ENCODE results near the gene ZNF300.
"Not testable (repeated sequence)": the region's sequence is repeated elsewhere in the genome, so short reads cannot be mapped to it uniquely, and the experiment has no call there.

Gene ZNF300

GRCh38 chr5:150879358-150879757, 25.4 kb downstream of the ZNF300 start:
- no peak for FAIRE-seq
- no peak for DNase-seq (ENCODE audit: insufficient read length)
- TF ChIP-seq POLR2A (IDR thresholded peaks at IDR 0.05; ENCODE audit: low read depth, low read length) (no peak), POLR2AphosphoS5 (IDR thresholded peaks at IDR 0.05; ENCODE audit: low read depth, low read length) (no peak), TAF1 (IDR thresholded peaks at IDR 0.05; ENCODE audit: borderline replicate concordance, low read depth, low read length) (no peak)

DNA sequence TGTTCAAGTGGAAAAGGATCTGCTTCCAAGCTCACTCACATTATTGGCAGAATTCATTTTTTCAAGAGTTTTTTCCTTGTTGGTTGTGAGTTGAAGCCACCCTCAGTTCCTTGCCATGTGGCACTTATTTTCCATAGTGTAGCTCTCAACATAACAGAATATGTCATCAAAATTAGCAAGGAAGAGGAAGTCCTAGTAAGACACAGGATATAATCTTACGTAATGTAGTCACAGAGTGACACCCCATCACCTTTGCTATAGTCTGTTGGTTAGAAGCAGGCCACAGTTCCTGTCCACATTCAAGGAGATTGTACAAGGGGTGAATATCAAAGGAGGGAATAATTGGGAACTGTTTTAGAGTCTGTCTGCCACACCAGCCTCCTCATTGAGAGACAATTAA, 42.7 kb downstream of the ZNF300 start:
- DNase-seq (ENCODE audit: insufficient read length), result no peak
- TF ChIP-seq TAF1 (IDR thresholded peaks at IDR 0.05; ENCODE audit: borderline replicate concordance, low read depth, low read length) (no peak), POLR2A (IDR thresholded peaks at IDR 0.05; ENCODE audit: low read depth, low read length) (no peak)
- no peak for FAIRE-seq

- TF ChIP-seq POLR2A (IDR thresholded peaks at IDR 0.05; ENCODE audit: low read depth, low read length), result no peak
- TF ChIP-seq POLR2AphosphoS5 (IDR thresholded peaks at IDR 0.05; ENCODE audit: low read depth, low read length), result no peak
- TF ChIP-seq TAF1 (IDR thresholded peaks at IDR 0.05; ENCODE audit: borderline replicate concordance, low read depth, low read length), result no peak
- DNase-seq (ENCODE audit: insufficient read length) (no peak), FAIRE-seq (no peak)
These were observed 44.4 kb downstream of the ZNF300 start for GRCh38 chr5:150860246-150860821.

- FAIRE-seq; DNase-seq (ENCODE audit: insufficient read length): not testable (repeated sequence)
These were observed 48.1 kb downstream of the ZNF300 start for GRCh38 chr5:150856700-150857099.

DNA sequence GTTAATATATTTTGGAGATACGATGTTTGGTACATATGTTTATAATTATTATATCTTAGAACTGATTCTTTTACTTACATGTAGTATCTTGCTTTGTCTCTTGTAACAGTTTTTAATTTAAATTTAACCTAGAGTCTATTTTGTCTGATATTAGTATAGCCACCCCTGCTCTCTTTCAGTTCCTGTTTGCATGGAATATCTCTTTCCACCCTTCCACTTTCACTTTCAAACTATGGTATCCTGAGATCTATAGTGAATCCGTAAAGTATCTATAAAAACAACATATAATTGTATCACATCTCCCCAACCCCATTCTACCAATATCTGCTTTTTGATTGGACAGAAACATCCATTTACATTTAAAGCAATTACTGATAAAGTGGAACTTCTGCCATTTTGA, 51.2 kb downstream of the ZNF300 start:
- FAIRE-seq (no peak), DNase-seq (ENCODE audit: insufficient read length) (no peak)
- TF ChIP-seq POLR2A (IDR thresholded peaks at IDR 0.05; ENCODE audit: low read depth, low read length), result no peak
- TF ChIP-seq TAF1 (IDR thresholded peaks at IDR 0.05; ENCODE audit: borderline replicate concordance, low read depth, low read length), result no peak
- TF ChIP-seq POLR2AphosphoS5 (IDR thresholded peaks at IDR 0.05; ENCODE audit: low read depth, low read length), result no peak

DNA sequence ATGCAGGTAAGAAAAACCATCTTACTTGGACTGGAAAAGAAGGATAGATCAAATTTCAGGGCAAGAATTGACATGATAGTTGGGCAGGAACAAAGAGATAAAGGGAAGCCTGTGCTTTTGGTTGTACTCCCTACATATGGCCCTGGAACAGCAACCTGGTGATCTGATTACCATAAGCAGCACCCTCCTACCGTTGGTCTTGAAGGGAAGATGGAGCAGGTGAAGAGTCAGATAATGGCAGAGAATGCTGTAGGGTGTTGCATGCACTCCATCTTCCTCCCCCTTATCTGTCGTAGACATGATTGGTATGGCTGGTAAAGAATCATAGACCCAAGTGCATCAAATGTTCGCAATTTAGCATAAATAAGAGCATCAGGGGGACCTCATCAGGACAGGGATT, 53.7 kb downstream of the ZNF300 start:
- FAIRE-seq (no peak), DNase-seq (ENCODE audit: insufficient read length) (no peak)
- TF ChIP-seq TAF1 (IDR thresholded peaks at IDR 0.05; ENCODE audit: borderline replicate concordance, low read depth, low read length), result no peak
- TF ChIP-seq POLR2A (IDR thresholded peaks at IDR 0.05; ENCODE audit: low read depth, low read length), result no peak

DNA sequence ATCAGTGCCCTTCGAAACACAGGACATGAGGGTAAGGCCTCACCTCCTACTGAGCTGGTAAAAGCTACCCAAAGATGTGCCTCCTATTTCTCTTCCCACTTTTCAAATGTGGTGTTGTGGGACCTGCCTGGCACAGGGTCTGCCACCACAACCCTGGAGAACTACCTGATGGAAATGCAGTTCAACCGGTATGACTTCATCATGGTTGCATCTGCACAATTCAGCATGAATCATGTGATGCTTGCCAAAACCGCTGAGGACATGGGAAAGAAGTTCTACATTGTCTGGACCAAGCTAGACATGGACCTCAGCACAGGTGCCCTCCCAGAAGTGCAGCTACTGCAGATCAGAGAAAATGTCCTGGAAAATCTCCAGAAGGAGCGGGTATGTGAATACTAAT, 56.5 kb downstream of the ZNF300 start:
- FAIRE-seq (no peak), DNase-seq (ENCODE audit: insufficient read length) (no peak)

DNA sequence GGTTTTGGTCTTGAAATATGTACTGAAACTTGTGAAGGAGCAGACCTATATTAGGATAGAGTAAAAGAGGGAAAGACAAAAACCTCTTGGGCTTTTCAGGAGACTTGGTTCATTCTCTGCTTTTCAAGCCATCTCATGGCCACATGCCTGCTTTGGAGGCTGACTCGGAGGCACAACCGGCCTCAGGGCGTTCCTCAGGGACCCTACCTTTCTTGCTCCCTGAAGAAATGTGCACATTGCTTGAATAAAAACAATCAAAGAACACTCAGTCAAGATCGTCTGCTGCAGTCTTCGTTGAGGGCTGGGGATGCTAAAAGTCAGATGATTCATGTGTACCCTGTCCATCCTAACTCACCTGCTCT, 57.5 kb downstream of the ZNF300 start:
- FAIRE-seq (no peak), DNase-seq (ENCODE audit: insufficient read length) (no peak)
- no peak for TF ChIP-seq TAF1 (IDR thresholded peaks at IDR 0.05; ENCODE audit: borderline replicate concordance, low read depth, low read length)
- TF ChIP-seq POLR2A (IDR thresholded peaks at IDR 0.05; ENCODE audit: low read depth, low read length), result no peak
- no peak for TF ChIP-seq POLR2AphosphoS5 (IDR thresholded peaks at IDR 0.05; ENCODE audit: low read depth, low read length)

More for the DNA sequence above, 56.5 kb downstream of the ZNF300 start:
- TF ChIP-seq TAF1 (IDR thresholded peaks at IDR 0.05; ENCODE audit: borderline replicate concordance, low read depth, low read length) (no peak), POLR2AphosphoS5 (IDR thresholded peaks at IDR 0.05; ENCODE audit: low read depth, low read length) (no peak), POLR2A (IDR thresholded peaks at IDR 0.05; ENCODE audit: low read depth, low read length) (no peak)

- FAIRE-seq (peak; percentile 83), DNase-seq (ENCODE audit: insufficient read length) (peak; percentile 22)
- no peak for TF ChIP-seq TAF1 (IDR thresholded peaks at IDR 0.05; ENCODE audit: borderline replicate concordance, low read depth, low read length)
- TF ChIP-seq POLR2A (IDR thresholded peaks at IDR 0.05; ENCODE audit: low read depth, low read length), result no peak
- no peak for TF ChIP-seq POLR2AphosphoS5 (IDR thresholded peaks at IDR 0.05; ENCODE audit: low read depth, low read length)
These were observed 58.0 kb downstream of the ZNF300 start for GRCh38 chr5:150846654-150847333.

DNA sequence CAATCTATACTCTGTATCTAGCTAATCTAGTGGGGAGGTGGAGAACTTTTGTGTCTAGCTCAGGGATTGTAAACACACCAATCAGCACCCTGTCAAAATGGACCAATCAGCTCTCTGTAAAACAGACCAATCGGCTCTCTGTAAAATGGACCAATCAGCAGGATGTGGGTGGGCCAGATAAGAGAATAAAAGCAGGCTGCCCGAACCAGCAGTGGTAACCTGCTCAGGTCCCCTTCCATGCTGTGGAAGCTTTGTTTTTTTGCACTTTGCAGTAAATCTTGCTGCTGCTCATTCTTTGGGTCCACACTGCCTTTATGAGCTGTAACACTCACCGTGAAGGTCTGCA, 58.5 kb downstream of the ZNF300 start, which contains the start of gene IRGM:
Gene IRGM, plus strand, starts transcription at position 214 of the 346 bp plus-strand sequence. CDS start 1,603 bp downstream, outside the sequence.
- not testable (repeated sequence) for FAIRE-seq; DNase-seq (ENCODE audit: insufficient read length)

GRCh38 chr5:150845185-150845859, 59.5 kb downstream of the ZNF300 start:
- DNase-seq (ENCODE audit: insufficient read length); FAIRE-seq: not testable (repeated sequence)

Measured in GM12892 (cell line).